ENCODE measurements around the gene TRAPPC3. TPM values are rescaled to one million over a fixed set of nuclear protein-coding genes. Genes with fewer than 3 reads are reported as not detected.
A peak's percentile ranks its signal among the peaks of the same experiment; 100 is the strongest.

TRAPPC3 gene
- total and polyA plus RNA-seq, 2 donors (not counting 1 experiment from before 2014, with no cell fraction given): 40.5 to 42.1 TPM

DNA sequence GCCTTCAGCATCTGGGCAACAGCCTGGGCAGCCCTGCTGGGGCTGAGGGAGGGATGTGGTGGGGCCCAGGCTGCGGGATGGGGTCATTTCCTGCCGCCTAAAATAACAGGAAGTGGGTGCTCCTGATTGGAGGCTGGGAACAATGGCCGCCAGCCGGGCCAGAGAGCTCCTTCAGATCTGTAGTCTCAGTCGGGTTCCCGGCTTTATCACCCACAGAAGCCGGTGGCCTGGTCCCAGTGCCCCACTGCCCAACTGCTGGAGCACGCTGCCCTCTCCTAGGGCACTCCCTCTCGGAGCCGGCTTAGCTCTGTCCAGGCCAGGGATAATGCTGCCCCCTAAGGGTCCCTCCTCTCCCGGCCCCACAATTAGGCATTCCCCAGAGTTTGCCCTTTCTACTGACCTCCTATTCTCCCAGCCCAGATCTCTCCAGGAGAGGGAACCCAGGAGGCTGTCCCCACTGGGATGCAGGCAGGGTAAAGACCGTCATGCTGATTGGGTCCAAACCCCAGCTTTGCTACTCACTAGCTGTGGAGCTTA lies 11.7 kb upstream of the TRAPPC3 start:
- peaks cover 0 to 2% of the 10 kb centered on the region in 2 experiments for H3K36me3 ChIP-seq (replicated peaks in 1 of 2; ENCODE audit: control extremely low read depth in 1 of 2, control insufficient read depth in 1 of 2, extremely low read depth in 1 of 2, insufficient read depth in 2 of 2, low read length in 1 of 2)
- ChIA-PET CTCF (interaction anchor here (0.6 to 7.2 kb wide), 9 partner anchors 10 to 221 kb away, joined by 3 to 63 read pairs (median 3); partner anchors contain the start of gene TRAPPC3), POLR2A (interaction anchor here (1.1 to 4.6 kb wide), 3 partner anchors 9 to 64 kb away, joined by 3 to 18 read pairs (median 3); partner anchors contain the start of gene TRAPPC3)
- peak; percentile 4 for ATAC-seq (ENCODE audit: low read depth)
- peaks cover 55 to 67% of the 10 kb centered on the region in 2 donors for H3K4me1 ChIP-seq (ENCODE audit: control insufficient read depth in 2 of 2, insufficient read depth in 2 of 2, low read length in 2 of 2)
- peak overlapping the region; percentile 78 to 88 for H3K27ac ChIP-seq (ENCODE audit: low read length in 2 of 2)
- peak overlapping the region; percentile 75 for H3K4me2 ChIP-seq (replicated peaks; ENCODE audit: low read depth, low read length, poor library complexity, severe bottlenecking)
- TF ChIP-seq, protein P1, sequence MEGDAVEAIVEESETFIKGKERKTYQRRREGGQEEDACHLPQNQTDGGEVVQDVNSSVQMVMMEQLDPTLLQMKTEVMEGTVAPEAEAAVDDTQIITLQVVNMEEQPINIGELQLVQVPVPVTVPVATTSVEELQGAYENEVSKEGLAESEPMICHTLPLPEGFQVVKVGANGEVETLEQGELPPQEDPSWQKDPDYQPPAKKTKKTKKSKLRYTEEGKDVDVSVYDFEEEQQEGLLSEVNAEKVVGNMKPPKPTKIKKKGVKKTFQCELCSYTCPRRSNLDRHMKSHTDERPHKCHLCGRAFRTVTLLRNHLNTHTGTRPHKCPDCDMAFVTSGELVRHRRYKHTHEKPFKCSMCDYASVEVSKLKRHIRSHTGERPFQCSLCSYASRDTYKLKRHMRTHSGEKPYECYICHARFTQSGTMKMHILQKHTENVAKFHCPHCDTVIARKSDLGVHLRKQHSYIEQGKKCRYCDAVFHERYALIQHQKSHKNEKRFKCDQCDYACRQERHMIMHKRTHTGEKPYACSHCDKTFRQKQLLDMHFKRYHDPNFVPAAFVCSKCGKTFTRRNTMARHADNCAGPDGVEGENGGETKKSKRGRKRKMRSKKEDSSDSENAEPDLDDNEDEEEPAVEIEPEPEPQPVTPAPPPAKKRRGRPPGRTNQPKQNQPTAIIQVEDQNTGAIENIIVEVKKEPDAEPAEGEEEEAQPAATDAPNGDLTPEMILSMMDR (IDR thresholded peaks at IDR 0.05): no peak
- no peak for TF ChIP-seq EZH2 (IDR thresholded peaks at IDR 0.05; ENCODE audit: borderline replicate concordance, insufficient read depth, low read depth, low read length, poor library complexity, severe bottlenecking)
- peaks cover 100% of the 10 kb centered on the region for H3K79me2 ChIP-seq (ENCODE audit: control insufficient read depth, insufficient read depth, low read length)
- no peaks in the 10 kb centered on the region for H3K27me3 Mint-ChIP-seq
- H3K9me3 ChIP-seq (ENCODE audit: control extremely low read depth in 1 of 3, control insufficient read depth in 2 of 3, insufficient read depth in 1 of 3, low read length in 2 of 3): no peaks in the 10 kb centered on the region
- 2% methylated on average over 11 of the region's 12 CpGs for WGBS (ENCODE audit: insufficient coverage)
- H3K4me3 Mint-ChIP-seq: peak overlapping the region; percentile 81
- H3K4me3 ChIP-seq (ENCODE audit: control extremely low read depth in 1 of 5, extremely low read depth in 1 of 5, insufficient read depth in 1 of 5, low read depth in 2 of 5, low read length in 4 of 5): peak overlapping the region; percentile 12 to 51 (median 38)
- peak overlapping the region; percentile 94 for H3K27ac Mint-ChIP-seq
- no peaks in the 10 kb centered on the region for H3K9me3 Mint-ChIP-seq (ENCODE audit: insufficient read depth)
- peak overlapping the region; percentile 39 for H3K9ac ChIP-seq (ENCODE audit: low read length)
- H3K4me1 Mint-ChIP-seq: peaks cover 68% of the 10 kb centered on the region
- DNase-seq: peak; percentile 60
- intact Hi-C loops (cut with micrococcal nuclease): no loop called here
- H2AFZ ChIP-seq (ENCODE audit: insufficient read depth, low read depth, low read length, poor library complexity, severe bottlenecking): peak overlapping the region; percentile 67
- no peaks in the 10 kb centered on the region for H4K20me1 ChIP-seq (ENCODE audit: control insufficient read depth, insufficient read depth, low read length, poor library complexity, severe bottlenecking)
- H3K27me3 ChIP-seq (replicated peaks in 1 of 4; ENCODE audit: control extremely low read depth in 1 of 4, control insufficient read depth in 3 of 4, insufficient read depth in 4 of 4, low read length in 3 of 4): no peaks in the 10 kb centered on the region

DNA sequence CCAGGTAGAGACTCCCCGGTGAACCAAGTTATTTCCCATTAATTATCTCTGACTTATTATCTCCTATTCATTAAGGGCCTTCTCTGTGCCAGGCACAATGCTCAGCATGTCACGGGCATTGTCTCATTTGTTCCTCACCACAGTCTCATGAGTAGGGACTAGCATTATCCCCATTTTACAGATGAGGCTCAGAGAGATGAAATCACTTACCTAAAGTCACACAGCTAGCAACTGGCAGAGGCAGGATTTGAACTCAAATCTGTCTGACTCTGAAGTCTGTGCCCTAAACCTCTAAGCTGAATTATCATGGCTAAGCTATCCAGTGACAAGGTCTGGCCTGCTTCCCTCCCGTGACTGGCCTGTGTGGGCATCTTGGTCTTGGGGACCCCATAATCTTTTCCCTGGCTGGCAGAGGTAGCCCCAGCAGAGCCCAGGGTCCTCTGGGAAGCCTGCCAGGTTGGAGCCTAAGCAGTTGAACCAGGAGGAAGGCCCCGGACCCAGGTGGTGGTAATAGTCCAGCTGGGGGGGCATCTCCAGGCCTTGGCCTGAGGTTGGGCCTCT lies 11.2 kb upstream of the TRAPPC3 start:
- no peak for DNase-seq

More for the DNA sequence above, 11.2 kb upstream of the TRAPPC3 start:
- H3K4me2 ChIP-seq (replicated peaks; ENCODE audit: low read depth, low read length, poor library complexity, severe bottlenecking): peak overlapping the region; percentile 75
- ATAC-seq (ENCODE audit: low read depth): no peak
- Mint-ChIP-seq H3K27ac (peak overlapping the region; percentile 82), H3K9me3 (ENCODE audit: insufficient read depth) (no peaks in the 10 kb centered on the region), H3K4me1 (peaks cover 69% of the 10 kb centered on the region), H3K4me3 (peak overlapping the region; percentile 52), H3K27me3 (no peaks in the 10 kb centered on the region)
- peaks cover 55 to 67% of the 10 kb centered on the region in 2 donors for H3K4me1 ChIP-seq (ENCODE audit: control insufficient read depth in 2 of 2, insufficient read depth in 2 of 2, low read length in 2 of 2)
- H3K9ac ChIP-seq (ENCODE audit: low read length): peak overlapping the region; percentile 39
- ChIA-PET CTCF (interaction anchor here (0.9 to 7.2 kb wide), 7 partner anchors 10 to 125 kb away, joined by 3 to 63 read pairs (median 4); partner anchors contain the start of gene TRAPPC3), POLR2A (interaction anchor here (1.1 to 4.6 kb wide), 3 partner anchors 9 to 65 kb away, joined by 3 to 18 read pairs (median 3); partner anchors contain the start of gene TRAPPC3)
- H3K27ac ChIP-seq (ENCODE audit: low read length in 2 of 2): peak overlapping the region; percentile 78 to 88
- peak overlapping the region in 4 of 5 experiments; percentile 12 to 51 (median 38) for H3K4me3 ChIP-seq (ENCODE audit: control extremely low read depth in 1 of 5, extremely low read depth in 1 of 5, insufficient read depth in 1 of 5, low read depth in 2 of 5, low read length in 4 of 5)
- intact Hi-C loops (cut with micrococcal nuclease): no loop called here
- 44% methylated on average over 3 of the region's 4 CpGs for WGBS (ENCODE audit: insufficient coverage)
- H3K79me2 ChIP-seq (ENCODE audit: control insufficient read depth, insufficient read depth, low read length): peaks cover 97% of the 10 kb centered on the region
- H3K27me3 ChIP-seq (replicated peaks in 1 of 4; ENCODE audit: control extremely low read depth in 1 of 4, control insufficient read depth in 3 of 4, insufficient read depth in 4 of 4, low read length in 3 of 4): no peaks in the 10 kb centered on the region
- H3K36me3 ChIP-seq (replicated peaks in 1 of 2; ENCODE audit: control extremely low read depth in 1 of 2, control insufficient read depth in 1 of 2, extremely low read depth in 1 of 2, insufficient read depth in 2 of 2, low read length in 1 of 2): peaks cover 0 to 2% of the 10 kb centered on the region in 2 experiments
- peak overlapping the region; percentile 67 for H2AFZ ChIP-seq (ENCODE audit: insufficient read depth, low read depth, low read length, poor library complexity, severe bottlenecking)
- H4K20me1 ChIP-seq (ENCODE audit: control insufficient read depth, insufficient read depth, low read length, poor library complexity, severe bottlenecking): no peaks in the 10 kb centered on the region
- no peak for TF ChIP-seq EZH2 (IDR thresholded peaks at IDR 0.05; ENCODE audit: borderline replicate concordance, insufficient read depth, low read depth, low read length, poor library complexity, severe bottlenecking)
- TF ChIP-seq, protein P1 (IDR thresholded peaks at IDR 0.05): no peak
- no peaks in the 10 kb centered on the region for H3K9me3 ChIP-seq (ENCODE audit: control extremely low read depth in 1 of 3, control insufficient read depth in 2 of 3, insufficient read depth in 1 of 3, low read length in 2 of 3)
